ENCODE measurements around the gene TMEM97. TPM values are rescaled to one million over a fixed set of nuclear protein-coding genes. Genes with fewer than 3 reads are reported as not detected.
A peak's percentile ranks its signal among the peaks of the same experiment; 100 is the strongest.

TMEM97 gene
- total RNA-seq, 1 donor from 2014 or later, result 50.1 TPM

DNA sequence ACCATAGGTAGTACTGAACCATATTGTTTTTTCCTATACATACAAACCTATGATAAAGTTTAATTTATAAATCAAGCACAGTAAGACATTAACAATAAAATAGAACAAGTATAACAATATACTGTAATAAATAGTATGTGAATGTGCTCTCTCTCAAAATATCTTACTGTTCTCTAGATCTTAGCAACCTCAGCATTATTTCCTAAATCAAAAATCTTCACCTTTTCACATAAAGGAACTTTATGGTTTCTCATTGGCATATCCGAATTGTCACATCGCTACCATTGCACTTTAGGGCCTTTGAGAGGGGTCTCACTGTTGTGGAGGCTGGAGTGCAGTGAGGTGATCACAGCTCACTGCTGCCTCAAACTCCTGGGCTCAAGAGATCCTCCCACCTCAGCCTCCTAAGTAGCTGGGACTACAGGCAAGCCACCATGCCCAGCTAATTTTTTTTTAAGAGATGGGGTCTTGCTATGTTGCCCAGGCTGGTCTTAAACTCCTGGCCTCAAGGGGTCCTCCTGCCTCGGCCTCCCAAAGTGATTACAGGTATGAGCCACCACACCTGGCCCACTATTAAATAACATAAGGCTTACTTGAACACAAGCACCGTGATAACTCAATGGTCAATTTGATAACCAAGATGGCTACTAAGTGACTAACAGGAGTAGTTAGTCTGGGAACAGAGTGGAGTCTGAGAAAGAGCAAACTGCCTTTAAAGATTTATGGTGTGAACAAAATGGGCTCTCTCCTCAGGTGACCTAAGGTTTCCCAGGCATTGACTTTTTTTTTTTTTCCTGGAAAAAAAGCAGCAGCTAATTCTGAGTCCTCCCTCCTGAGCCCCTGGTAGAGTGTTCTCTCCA lies 2.9 kb upstream of the TMEM97 start:
- no peak for FAIRE-seq
- no peak for DNase-seq (ENCODE audit: low spot score in 2 of 2)

DNA sequence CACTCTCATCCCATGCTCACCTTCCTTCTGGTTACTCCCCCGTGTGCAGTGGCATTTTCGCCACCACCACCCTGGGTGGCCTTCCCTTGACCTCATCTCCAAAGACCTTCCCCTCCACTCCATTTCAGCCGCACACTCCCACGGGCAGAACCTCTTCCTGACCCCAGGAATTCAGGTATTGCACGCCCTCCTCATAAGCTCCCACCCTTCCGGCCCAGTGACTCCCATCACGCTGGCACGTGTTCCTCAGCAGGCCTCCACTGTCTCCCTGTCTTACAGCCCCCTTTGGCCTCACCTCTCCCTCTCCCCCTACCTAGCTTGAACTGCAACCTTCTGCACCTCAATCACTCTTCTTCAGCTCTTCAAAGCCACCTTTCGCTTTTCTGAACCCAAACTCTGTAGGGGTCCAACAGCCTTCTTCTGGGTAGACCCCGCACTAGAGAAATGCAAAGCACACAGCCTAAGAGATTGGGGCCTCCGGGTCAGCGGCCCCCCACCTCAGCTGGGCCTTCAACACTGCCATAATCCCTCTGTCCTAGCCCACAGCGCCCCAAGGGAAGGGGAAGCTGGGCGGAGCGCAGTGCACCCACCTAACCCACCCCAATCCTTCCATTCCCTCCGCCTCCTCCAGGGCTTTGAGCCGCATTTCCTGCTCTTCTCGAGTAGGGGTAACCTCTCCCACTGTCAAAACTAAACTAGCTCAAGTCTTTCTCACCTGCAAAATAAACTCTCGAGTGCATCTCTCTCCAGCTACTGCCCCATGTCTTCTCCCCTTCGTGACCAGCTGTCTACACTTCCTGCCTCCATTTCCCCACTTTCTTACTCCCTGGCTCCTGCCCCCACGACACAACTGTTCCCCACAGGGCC lies 1.7 kb upstream of the TMEM97 start:
- no peak for FAIRE-seq
- DNase-seq (ENCODE audit: low spot score in 2 of 2), result no peak

DNA sequence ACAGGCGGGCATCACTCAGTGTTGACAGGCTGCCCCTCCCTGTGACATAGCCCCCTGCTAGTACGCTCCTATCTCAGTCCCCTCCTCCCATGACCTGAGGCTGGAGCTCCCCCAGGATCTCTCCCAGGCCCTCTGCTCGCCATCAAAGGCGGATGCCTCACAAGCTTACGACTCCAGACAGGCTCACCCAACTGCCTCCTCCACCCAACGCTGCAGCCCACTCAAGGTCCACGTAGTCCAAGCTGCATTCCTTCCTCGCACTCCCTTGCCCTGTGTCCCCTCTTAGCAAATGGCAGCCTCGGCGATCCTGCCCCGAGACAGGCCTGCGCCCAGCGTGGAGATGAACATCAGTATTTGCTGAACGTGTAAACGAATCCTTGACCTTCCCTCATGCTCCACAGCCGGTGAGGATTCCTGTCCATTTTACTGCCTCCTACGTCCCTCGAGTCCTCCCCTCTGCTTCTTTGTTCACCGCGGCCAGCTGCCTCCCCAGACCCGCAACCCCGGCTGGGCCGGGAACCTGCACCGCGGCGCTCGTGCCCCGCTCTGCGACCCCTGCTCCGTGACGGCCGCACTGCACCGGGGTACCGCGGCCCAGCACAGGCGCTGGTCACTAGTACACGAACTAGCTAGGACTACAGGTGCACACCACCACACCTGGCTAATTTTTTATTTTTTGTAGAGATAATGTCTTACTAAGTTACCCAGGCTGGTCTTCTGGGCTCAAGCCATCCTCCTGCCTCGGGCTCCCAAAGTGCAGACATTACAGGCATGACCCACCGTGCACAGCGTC lies 838 bp upstream of the TMEM97 start:
- FAIRE-seq (no peak), DNase-seq (ENCODE audit: low spot score in 2 of 2) (no peak)

DNA sequence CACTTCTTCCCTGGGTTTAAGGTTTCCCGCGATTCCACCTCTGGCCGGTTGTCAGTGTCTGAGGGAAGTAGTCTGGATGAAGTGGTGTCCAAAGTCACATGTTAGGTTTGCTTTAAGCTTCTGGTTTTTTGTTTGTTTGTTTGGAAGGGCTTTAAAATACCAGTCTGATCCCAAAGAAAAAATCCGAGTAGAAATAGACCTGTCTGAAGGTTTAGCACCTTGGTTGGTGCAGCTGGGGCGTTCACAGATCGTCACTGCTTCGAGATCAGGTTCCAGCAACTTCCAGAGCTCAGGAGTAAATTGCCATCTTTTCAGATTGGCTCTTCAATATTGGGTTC lies 567 bp downstream of the TMEM97 start:
- DNase-seq (ENCODE audit: low spot score in 2 of 2) (no peak), FAIRE-seq (no peak)

DNA sequence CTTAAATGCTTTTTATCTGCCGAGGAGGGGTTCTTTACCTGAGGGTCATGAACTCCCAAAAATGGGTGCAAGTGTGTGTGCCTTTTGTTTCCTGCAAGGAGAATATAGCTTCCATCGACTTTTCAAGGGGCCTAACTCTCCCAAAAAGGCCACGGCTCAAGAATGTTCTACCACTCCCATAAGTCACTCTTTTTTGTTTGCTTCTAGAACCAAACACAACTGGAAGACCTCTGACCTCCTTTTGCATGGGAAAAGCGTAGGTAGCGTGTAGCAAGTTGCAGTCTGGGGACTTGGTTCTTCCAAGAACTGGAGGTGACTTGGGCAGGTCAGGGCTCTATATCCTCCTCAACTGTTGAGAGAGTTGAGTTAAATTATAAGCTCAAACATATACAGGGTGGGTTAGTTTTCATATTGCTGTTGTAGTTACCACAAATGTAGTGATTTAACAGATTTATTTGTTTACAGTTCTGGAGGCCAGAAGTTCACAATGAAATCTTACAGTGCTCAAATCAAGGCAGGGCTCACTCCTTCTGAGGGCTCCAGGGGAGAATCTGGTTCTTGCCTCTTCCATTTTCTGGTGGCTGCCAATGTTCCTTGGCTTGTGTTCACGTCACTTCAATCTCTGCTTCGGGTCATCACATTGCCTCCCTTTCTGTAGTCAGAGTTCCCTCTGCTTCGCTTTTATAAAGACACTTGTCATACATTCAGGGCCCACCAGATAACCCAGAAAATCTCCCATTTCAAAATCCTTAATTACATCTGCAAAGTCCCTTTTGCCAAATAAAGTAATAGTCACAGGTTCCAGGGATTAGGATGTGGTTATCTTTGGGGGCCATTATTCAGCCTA lies 1.4 kb downstream of the TMEM97 start:
- FAIRE-seq (no peak), DNase-seq (ENCODE audit: low spot score in 2 of 2) (no peak)

DNA sequence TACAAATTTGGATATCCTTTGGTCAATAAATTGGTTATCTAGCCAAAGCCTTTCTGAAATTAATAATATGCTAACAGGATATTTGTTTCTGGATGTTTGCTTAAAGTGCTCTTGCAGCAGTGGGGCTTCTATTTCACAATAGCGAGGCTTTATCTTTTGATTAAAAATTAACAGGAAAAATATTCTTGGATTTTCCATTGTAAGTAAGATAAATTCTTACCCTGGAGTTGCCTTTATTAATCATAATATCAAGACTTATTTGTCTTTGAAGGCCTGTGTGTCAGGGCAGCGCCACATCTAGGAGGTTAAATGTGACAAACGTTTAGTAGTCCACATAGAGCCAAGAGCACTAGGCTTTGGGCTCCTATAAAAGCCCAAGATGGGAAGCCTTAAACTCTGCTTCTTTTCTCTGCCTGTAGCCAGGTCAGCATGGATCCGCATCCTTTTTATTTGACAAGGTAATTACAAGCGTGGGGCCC lies 5.3 kb downstream of the TMEM97 start:
- DNase-seq (ENCODE audit: low spot score in 2 of 2) (no peak), FAIRE-seq (no peak)

DNA sequence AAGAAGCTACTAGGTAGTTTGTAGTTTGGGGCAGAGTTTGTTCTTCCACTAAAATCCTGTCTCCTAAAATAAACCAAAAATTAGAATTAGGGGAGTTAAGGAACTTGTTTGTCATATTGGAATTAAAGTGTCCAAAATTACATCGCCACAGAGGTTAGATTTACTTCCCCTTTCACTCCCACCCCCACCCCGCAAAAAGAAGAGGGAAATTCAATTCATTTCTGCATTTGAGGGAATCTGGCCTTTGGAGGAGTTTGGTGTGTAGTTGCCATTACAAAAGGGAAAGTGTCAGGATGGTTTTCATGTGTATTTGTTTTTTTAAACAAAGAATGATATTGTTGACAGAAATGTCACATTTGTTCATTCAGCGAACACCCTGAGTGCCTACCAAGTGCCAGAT lies 5.8 kb downstream of the TMEM97 start:
- DNase-seq (ENCODE audit: low spot score in 2 of 2), result no peak

DNA sequence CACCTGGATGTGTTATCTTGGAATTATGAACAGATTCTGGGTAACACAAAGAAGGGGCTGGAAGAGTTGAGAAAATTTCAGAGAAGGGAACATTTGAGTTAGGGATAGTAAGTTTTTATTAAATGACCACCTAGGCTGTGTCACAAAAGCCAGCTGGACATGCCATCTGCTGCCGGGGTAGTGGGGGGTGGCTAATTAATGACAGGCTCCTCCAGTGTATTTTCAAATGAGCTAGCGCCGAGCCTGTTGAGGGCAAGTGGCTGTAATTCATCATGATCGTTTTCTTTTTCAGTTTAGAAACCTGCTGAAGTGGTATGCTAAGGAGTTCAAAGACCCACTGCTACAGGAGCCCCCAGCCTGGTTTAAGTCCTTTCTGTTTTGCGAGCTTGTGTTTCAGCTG lies 6.2 kb downstream of the TMEM97 start:
- no peak for DNase-seq (ENCODE audit: low spot score in 2 of 2)
- no peak for FAIRE-seq

More for the DNA sequence above, 5.8 kb downstream of the TMEM97 start:
- no peak for FAIRE-seq

DNA sequence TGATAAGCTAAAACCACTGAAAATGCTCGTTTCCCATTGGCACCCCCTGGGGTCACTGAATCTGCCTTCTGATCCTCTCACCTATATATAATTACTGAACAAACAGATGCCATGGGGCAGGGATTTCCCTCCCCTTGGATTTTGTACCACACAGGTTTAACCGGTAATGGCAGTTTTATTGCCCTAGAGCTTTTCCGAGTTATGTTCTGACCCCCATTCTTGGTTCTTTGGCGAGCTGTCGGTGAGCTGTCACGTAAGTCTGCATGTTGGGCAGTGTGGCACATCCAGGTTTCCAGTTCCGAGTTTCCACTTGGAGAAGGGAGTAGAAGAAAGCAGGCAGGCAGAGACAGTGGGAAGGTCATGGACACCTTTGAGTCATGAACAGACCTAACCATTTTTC lies 7.1 kb downstream of the TMEM97 start:
- no peak for FAIRE-seq
- no peak for DNase-seq (ENCODE audit: low spot score in 2 of 2)

DNA sequence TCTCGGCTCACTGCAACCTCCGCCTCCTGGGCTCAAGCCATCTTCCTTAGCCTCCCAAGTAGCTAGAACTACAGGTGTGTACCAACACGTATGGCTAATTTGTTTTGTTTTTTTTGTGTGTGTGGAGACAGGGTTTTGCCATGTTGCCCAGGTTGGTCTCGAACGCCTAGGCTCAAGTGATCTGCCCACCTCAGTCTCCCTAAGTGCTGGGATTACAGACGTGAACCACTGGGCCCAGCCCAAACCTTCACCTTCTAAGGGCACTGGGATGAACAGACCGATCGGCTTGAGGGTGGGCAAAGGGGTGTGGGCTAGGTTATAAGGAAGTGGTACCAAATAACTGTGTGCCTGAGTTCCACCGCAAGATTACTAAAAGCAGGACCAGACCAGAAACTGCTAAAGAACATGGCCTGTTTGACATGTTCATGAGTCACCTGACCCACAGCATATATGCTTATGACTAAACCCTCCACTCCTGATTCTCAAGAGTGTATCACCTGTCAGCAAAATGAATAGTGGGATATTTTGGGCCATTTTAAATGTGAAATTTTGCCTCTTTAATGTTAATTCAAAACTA lies 8.1 kb downstream of the TMEM97 start:
- FAIRE-seq (no peak), DNase-seq (ENCODE audit: low spot score in 2 of 2) (no peak)

DNA sequence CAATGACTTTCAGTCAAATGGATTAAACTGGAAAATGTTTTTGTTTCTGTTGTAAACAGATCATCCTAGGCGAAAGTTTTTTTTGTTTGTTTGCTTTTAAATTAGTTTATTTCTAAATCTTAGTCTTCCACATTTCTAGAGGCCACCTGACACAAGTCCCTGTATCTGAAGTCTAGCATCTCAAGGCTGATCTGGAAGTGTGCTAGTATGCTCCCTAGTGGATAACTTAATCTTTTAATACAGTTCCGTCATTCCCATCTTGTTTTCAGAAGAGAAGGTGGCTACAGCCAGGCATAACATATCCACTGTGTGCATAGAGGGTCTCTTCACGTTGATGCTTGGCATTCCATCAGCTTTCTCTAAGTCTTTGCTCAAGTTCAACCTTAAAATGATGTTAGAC lies 8.7 kb downstream of the TMEM97 start:
- DNase-seq (ENCODE audit: low spot score in 2 of 2), result no peak
- FAIRE-seq, result no peak

DNA sequence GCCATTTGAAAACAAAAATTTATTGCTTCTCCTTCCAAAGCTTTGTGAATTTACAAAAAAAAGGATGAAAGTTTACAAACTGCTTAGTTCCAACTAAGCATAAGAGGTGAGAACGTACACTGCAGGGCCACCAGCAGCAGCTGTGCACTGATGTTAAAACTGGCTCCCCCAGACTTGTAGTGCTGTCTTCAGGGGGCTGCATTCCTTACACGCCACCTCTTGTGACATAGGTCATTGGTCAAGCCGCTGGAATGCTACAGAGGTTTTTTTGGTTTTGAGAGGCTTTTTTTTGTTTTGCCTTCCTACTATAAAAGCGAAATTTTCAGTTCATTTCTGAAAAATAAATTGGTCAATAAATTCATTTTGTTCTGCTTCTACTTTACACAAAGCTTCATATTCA lies 9.3 kb downstream of the TMEM97 start:
- no peak for FAIRE-seq
- DNase-seq (ENCODE audit: low spot score in 2 of 2), result no peak

DNA sequence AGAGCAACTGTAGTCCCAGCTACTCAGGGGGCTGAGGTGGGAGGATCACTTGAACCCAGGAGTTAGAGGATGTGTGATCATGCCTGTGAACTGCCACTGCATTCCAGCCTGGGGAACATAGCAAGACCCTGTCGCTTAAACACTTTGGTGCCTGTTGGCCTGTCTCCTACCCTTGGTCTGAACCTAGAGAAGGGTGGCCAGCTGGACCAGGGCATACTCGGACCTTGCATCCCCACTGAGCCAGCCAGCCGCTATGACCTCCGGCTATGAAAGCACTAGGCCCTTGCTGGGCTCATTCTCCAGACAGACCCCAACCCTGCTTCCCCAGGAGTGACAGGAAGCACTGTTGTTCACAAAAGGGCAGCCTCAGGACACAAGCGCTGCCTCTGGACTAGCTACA lies 11.7 kb downstream of the TMEM97 start:
- no peak for FAIRE-seq
- no peak for DNase-seq (ENCODE audit: low spot score in 2 of 2)

DNA sequence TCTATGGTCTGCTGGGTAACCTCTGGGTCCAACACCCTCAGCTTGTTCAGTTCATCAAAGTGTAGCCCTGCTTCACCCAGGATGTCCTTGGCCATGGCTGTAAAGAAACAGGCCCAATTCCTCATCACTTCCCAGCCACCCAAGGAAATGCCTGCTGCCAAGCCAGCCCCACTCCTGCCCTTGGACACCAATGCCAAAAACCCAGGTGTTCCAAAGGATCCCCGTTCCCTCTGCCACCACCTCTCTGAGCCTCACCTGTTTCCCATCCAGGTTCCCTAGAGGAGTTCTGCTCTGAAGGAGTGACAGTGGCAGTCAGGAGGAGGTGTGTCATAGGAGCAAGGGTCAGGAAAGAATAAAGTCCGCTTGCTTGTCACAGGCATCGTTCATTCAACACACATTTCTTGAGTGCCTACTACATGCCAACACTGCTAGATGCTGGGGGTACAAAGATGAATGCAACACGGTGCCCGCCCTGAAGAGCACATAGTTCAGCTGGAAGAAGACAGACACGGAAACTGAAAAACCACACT lies 13.0 kb downstream of the TMEM97 start:
- FAIRE-seq (no peak), DNase-seq (ENCODE audit: low spot score in 2 of 2) (no peak)

DNA sequence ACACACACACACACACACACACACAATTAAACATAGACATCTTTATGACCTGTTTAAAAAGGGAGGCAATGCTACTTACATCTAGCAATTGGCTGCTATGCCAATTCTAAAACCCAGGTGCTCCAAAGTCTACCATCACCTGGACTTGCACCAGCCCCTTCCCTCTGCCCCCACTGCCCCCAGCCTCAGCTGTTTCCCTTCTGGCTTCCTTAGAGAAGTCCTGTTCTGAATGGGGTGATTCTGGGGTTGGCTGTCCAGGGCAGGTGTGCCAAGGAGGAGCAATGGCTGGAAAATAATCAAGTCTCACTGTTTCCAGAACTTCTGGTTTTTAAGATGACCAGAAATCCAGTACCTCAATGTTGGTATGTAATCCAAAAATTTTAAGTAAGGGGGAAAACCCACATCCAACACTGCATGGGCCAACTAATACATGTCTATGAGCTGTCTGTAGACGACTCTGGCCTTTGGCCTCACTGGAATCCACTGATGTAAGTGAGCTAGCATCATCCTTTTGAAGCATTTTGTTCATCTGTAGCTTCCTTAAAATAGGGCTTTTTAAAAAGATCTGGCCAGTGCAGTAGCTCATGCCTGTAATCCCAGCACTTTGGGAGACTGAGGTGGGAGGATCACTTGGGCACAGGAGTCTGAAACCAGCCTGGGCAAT lies 14.2 kb downstream of the TMEM97 start:
- FAIRE-seq (no peak), DNase-seq (ENCODE audit: low spot score in 2 of 2) (no peak)

DNA sequence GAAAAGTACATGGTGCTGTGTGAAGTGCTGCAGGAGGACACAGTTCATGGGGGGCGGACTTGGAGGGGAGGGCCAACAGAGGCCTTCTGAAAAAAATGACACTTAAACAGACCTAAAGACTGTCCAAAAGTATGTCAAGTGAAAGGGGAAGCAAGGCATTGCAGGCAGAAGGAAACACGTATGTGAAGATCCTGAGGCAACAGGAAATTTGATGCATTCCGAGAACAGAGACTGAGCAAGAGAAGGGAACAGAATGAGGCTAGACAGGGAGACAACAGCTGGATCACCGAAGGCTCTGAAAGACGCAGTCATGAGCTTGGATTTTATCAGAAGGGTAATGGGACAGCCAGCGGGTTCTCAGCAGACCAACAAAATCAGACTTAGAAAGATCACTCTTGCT lies 15.2 kb downstream of the TMEM97 start:
- FAIRE-seq, result no peak
- no peak for DNase-seq (ENCODE audit: low spot score in 2 of 2)

DNA sequence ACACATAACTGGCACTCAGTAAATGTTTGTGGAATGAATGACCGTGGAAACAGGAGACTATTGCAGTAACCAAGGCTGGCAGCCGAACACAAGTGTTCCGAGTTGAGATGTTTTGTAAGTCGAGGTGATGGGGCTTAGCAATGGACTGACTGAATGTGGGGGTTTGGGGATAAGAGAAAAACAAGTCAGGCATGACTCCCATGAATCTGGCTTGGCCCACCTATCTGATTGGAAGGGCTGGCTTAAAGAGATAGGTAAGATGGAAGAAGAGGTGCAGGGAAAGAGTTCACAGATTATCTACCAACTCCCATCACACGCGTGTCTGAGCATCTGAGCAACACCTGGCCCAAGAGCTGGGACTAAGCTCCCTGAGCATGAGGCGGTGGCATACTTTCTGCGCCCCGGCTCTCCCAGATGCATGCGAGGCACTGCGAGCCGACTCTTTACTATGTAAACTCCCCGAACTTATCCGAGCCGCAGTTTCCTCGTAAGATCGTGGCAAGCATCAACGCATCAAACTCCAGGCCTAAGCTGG lies 15.7 kb downstream of the TMEM97 start:
- no peak for FAIRE-seq
- no peak for DNase-seq (ENCODE audit: low spot score in 2 of 2)

DNA sequence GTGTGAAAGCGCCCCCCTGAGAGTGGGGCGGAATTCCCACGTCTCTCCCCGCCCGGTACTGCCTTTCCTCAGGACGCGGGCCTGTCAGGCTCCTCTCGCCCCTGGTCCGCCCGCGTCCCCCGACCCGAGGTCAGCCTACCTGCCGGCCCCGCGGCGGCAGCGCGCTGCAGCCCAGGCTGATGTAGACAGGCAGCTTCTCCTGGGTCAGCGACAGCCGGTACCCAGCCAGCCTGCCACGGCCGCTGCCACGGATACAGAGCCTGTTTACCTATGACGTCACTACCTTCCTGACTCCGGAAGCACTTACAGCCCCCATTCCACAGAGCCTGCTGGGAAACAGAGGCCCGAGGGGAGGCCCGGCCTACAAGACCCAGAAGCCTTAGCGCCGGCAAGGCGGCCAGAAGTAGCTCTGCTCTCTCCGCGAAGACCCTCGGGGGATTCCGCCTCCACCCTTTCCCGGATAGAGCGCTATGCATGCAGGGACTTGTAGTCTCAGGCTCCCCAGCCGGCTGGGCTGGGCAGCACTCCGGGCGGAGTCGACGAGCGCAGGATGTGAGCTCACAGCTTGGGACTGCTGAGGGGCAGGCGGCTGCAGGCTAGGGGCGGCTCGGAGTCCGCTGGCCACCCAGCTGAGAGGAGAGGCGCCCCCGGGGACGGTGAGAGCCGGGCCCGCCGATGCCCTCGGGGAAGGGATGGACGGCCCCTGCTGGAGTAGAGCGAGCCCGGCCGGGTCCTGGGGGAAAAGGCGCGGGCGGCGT lies 16.4 kb downstream of the TMEM97 start, which contains the start of the genes IFT20 and TNFAIP1:
Gene IFT20 (minus strand): TSS at position 272 of the 758 bp plus-strand sequence. CDS start 3,487 bp downstream, outside the sequence.
Gene TNFAIP1 (plus strand): TSS at position 561 of the 758 bp plus-strand sequence. CDS start 3,761 bp downstream, outside the sequence.
- FAIRE-seq, result peak; percentile 65
- peak; percentile 95 for DNase-seq (ENCODE audit: low spot score in 2 of 2)
